ENCODE results near the gene COLEC12. TPM values are rescaled to one million over a fixed set of nuclear protein-coding genes. Genes with fewer than 3 reads are reported as not detected.
A peak's percentile ranks its signal among the peaks of the same experiment; 100 is the strongest.

COLEC12 gene
- polyA plus RNA-seq, 3 donors: 0.21 to 0.47 (median 0.35) TPM

DNA sequence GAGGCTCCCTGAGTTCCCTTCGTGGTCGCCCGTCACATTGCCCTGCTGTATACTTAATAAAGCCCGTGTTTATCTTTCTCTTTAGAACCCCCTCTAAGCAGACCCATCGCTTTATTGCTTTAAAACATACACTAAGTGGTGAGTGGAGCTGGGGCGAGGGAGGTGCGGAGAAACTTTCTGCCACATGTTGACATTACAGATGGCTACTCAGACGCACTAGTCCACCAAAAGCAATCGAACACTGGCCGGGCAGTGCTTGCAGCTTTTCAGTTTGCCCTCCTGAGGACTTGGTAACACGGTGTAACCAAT, 859 bp upstream of the COLEC12 start:
- H3K27me3 Mint-ChIP-seq (ENCODE audit: low read depth in 3 of 3): peaks cover 59 to 75% (median 64%) of the 10 kb centered on the region in 3 donors

DNA sequence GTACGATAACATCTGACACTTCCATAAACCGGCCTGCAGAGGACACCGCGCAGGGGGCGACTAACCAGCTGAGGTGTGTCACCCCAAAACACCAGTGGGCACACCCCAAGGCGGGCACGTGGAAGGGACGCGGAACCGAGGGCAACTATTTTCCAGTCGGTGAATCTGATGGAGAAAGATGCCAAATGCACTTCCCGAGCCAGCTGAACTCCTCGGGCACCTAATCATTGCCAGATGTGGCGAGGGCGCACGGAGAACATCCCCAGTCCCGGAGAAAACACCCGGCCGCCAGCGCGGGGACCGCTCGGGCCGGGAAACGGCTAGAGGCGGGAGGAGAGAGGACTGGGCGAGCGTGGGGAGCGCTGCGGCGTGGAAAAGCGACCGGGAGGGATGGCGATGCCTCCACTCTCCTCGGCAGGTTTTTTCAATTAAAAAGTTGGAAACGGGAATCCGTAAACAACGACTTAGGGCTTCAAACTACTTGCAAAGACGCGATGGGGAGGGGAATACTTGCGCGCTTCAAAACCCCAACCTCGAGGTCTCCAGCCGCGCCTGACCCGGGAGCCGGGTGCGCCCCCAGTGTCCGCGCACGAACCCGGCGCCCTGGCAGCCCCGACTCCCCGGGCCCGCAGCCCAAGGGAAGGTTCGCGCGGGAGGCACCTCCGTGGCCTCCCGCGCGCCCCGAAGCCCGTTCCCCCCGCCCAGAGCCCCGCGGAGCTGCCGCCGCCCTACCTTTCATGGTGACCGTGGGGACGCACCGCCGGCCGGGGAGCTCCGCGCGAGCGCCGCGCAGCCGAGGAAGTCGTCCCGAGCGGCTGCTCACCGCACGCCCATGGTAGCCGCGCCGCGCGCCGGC, 497 bp downstream of the COLEC12 start:
- under 1% methylated on average over 92 of the region's 93 CpGs for WGBS (ENCODE audit: insufficient coverage)
- Mint-ChIP-seq H3K27me3 (ENCODE audit: low read depth in 3 of 3) (peaks cover 55 to 69% (median 60%) of the 10 kb centered on the region in 3 donors), H3K9me3 (peaks cover 0 to 14% (median 11%) of the 10 kb centered on the region in 7 donors), H3K4me3 (peak overlapping the region; percentile 82 to 93), H3K4me1 (peaks cover 28% of the 10 kb centered on the region), H3K36me3 (peaks cover 4 to 8% of the 10 kb centered on the region in 2 donors), H3K27ac (peak overlapping the region in 2 of 7 donors; percentile 5 to 41)
- Histone ChIP-seq H3K4me3 (replicated peaks in 1 of 3; ENCODE audit: low read depth in 2 of 3, low read length in 3 of 3) (peak overlapping the region; percentile 17 to 77 (median 44)), H3K9ac (ENCODE audit: insufficient read depth, low read length, poor library complexity, severe bottlenecking) (no peak overlapping the region), H2AFZ (ENCODE audit: insufficient read depth, low read depth, low read length, poor library complexity, severe bottlenecking) (peak overlapping the region; percentile 68), H3K27ac (ENCODE audit: low read depth in 1 of 2, low read length in 2 of 2) (no peak overlapping the region), H3K4me2 (replicated peaks; ENCODE audit: extremely low read depth, low read length, poor library complexity, severe bottlenecking) (peak overlapping the region; percentile 90), H3K79me2 (ENCODE audit: insufficient read depth, low read length) (no peaks in the 10 kb centered on the region), H3K36me3 (replicated peaks in 1 of 2; ENCODE audit: control insufficient read depth in 1 of 2, insufficient read depth in 2 of 2, low read length in 2 of 2) (no peaks in the 10 kb centered on the region), H3K27me3 (ENCODE audit: control insufficient read depth in 2 of 2, insufficient read depth in 2 of 2, low read length in 2 of 2) (peaks cover 34 to 61% of the 10 kb centered on the region in 2 donors), H3K9me3 (replicated peaks in 1 of 2; ENCODE audit: control insufficient read depth in 1 of 2, insufficient read depth in 1 of 2, low read length in 2 of 2) (peaks cover 0 to 15% of the 10 kb centered on the region in 2 donors), H3K4me1 (ENCODE audit: control insufficient read depth in 1 of 2, insufficient read depth in 2 of 2, low read length in 2 of 2) (peaks cover 26 to 31% of the 10 kb centered on the region in 2 donors), H4K20me1 (ENCODE audit: insufficient read depth, low read length) (no peaks in the 10 kb centered on the region)
- TF ChIP-seq, protein P1, sequence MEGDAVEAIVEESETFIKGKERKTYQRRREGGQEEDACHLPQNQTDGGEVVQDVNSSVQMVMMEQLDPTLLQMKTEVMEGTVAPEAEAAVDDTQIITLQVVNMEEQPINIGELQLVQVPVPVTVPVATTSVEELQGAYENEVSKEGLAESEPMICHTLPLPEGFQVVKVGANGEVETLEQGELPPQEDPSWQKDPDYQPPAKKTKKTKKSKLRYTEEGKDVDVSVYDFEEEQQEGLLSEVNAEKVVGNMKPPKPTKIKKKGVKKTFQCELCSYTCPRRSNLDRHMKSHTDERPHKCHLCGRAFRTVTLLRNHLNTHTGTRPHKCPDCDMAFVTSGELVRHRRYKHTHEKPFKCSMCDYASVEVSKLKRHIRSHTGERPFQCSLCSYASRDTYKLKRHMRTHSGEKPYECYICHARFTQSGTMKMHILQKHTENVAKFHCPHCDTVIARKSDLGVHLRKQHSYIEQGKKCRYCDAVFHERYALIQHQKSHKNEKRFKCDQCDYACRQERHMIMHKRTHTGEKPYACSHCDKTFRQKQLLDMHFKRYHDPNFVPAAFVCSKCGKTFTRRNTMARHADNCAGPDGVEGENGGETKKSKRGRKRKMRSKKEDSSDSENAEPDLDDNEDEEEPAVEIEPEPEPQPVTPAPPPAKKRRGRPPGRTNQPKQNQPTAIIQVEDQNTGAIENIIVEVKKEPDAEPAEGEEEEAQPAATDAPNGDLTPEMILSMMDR (IDR thresholded peaks at IDR 0.05): no peak
- DNase-seq: peak in 1 of 3 donors; percentile 9
- intact Hi-C loops (cut with micrococcal nuclease): loop anchor here in 1 of 2 donors (5.0 to 10.0 kb wide), 3 partner anchors 38 to 225 kb away; no protein-coding TSS in a partner anchor

More for the DNA sequence above, 859 bp upstream of the COLEC12 start:
- Histone ChIP-seq H3K27ac (ENCODE audit: low read depth in 1 of 2, low read length in 2 of 2) (no peak overlapping the region), H3K9ac (ENCODE audit: insufficient read depth, low read length, poor library complexity, severe bottlenecking) (no peak overlapping the region), H3K27me3 (ENCODE audit: control insufficient read depth in 2 of 2, insufficient read depth in 2 of 2, low read length in 2 of 2) (peaks cover 34 to 63% of the 10 kb centered on the region in 2 donors), H4K20me1 (ENCODE audit: insufficient read depth, low read length) (no peaks in the 10 kb centered on the region), H3K4me1 (ENCODE audit: control insufficient read depth in 1 of 2, insufficient read depth in 2 of 2, low read length in 2 of 2) (peaks cover 20 to 24% of the 10 kb centered on the region in 2 donors), H2AFZ (ENCODE audit: insufficient read depth, low read depth, low read length, poor library complexity, severe bottlenecking) (no peak overlapping the region), H3K36me3 (replicated peaks in 1 of 2; ENCODE audit: control insufficient read depth in 1 of 2, insufficient read depth in 2 of 2, low read length in 2 of 2) (no peaks in the 10 kb centered on the region), H3K79me2 (ENCODE audit: insufficient read depth, low read length) (no peaks in the 10 kb centered on the region), H3K4me2 (replicated peaks; ENCODE audit: extremely low read depth, low read length, poor library complexity, severe bottlenecking) (peak overlapping the region; percentile 90), H3K4me3 (replicated peaks in 1 of 3; ENCODE audit: low read depth in 2 of 3, low read length in 3 of 3) (peak overlapping the region in 1 of 3 experiments; percentile 68), H3K9me3 (replicated peaks in 1 of 2; ENCODE audit: control insufficient read depth in 1 of 2, insufficient read depth in 1 of 2, low read length in 2 of 2) (peaks cover 0 to 15% of the 10 kb centered on the region in 2 donors)
- H3K4me1 Mint-ChIP-seq: peaks cover 22% of the 10 kb centered on the region
- DNase-seq: no peak
- TF ChIP-seq, protein P1 (IDR thresholded peaks at IDR 0.05): no peak
- H3K36me3 Mint-ChIP-seq: peaks cover 4 to 8% of the 10 kb centered on the region in 2 donors
- peaks cover 0 to 14% (median 11%) of the 10 kb centered on the region in 7 donors for H3K9me3 Mint-ChIP-seq
- 80% methylated on average over 3 of the region's 11 CpGs for WGBS (ENCODE audit: insufficient coverage)
- intact Hi-C loops (cut with micrococcal nuclease): no loop called here
- H3K4me3 Mint-ChIP-seq: peak overlapping the region; percentile 83 to 91
- H3K27ac Mint-ChIP-seq: no peak overlapping the region

Measured in CD14-positive monocyte (primary cell).